HCT116 (cell line): Measurements from ENCODE around the gene ELMOD1. TPM values are rescaled to one million over a fixed set of nuclear protein-coding genes. Genes with fewer than 3 reads are reported as not detected.

Experiments used
- ATAC-seq: fragments of 200-7000 bp; cut with Tn5 transposase; 2 replicates; pipeline ENCODE4 v1.9.1; 2020; ENCODE audit warnings: mild to moderate bottlenecking, moderate library complexity
- BruUV-seq: library from RNA; stranded (reverse); fragments of 400-500 nt; replicated peaks from 2 replicates; lab custom pipeline; 2021; lab: Mats Ljungman, UMichigan
- CTCF ChIA-PET: fragments of 300-600 bp; sonication (Branson Sonifier 250); formaldehyde crosslinking; loops from one replicate; lab custom pipeline; 2021; ENCODE audit warnings: antibody characterized with exemption; lab: Charles Lee
- POLR2A ChIA-PET: fragments of 300-600, 350-600 bp; sonication (Branson Sonifier 250); formaldehyde crosslinking; loops from one replicate; lab custom pipeline; 2021; ENCODE audit warnings: antibody characterized with exemption; lab: Charles Lee
- RAD21 ChIA-PET, 2 experiments: fragments of 300-600 bp; sonication (Branson Sonifier 250); formaldehyde crosslinking; loops; one replicate each; lab custom pipeline; 2023; ENCODE audit warnings: low total read pairs in 2 of 2; ENCODE audit not compliant: uncharacterized antibody in 2 of 2, unreplicated experiment in 2 of 2, low non-redundant PET in 1 of 2; lab: Charles Lee
- DNase-seq: peaks from one replicate; pipeline ENCODE4 v3.0.0-alpha.2; 2010; ENCODE audit warnings: low read depth, low spot score
- H2AFZ ChIP-seq: fragments of 200-600 bp; shearing (Covaris generic), sonication (generic); 2 replicates; pipeline ENCODE4 v1.6.1; 2017; ENCODE audit warnings: low read depth, mixed run types, mixed read lengths, antibody characterized with exemption, low read length; ENCODE audit not compliant: poor library complexity, severe bottlenecking
- H3K27ac ChIP-seq: 2 replicates; pipeline ENCODE4 v1.5.1; 2012; ENCODE audit warnings: low read depth, low read length
- H3K27me3 ChIP-seq: fragments of 200-600 bp; sonication (generic); 2 replicates; pipeline ENCODE4 v1.6.1; 2016; ENCODE audit warnings: mixed run types, low read length, mixed read lengths; ENCODE audit not compliant: insufficient read depth
- H3K36me3 ChIP-seq, 2 experiments: fragments of 200-500 bp in 1 of 2; fragments of 200-600 bp in 1 of 2; sonication (Bioruptor generic) in 1 of 2; sonication (generic) in 1 of 2; 2 replicates each; pipeline versions ENCODE4 v1.5.1 to v1.6.1; 2014 to 2016; ENCODE audit warnings: low read length in 2 of 2, inconsistent platforms in 1 of 2, mixed read lengths in 1 of 2, mixed run types in 1 of 2; ENCODE audit not compliant: insufficient read depth in 2 of 2, control insufficient read depth in 1 of 2
- H3K4me1 ChIP-seq, 2 experiments: fragments of 200-600 bp in 1 of 2; sonication (generic) in 1 of 2; 2 replicates each; pipeline versions ENCODE4 v1.5.1 to v1.6.1; 2012 to 2017; ENCODE audit warnings: low read length in 2 of 2, inconsistent platforms in 1 of 2, mild to moderate bottlenecking in 1 of 2, mixed read lengths in 1 of 2, mixed run types in 1 of 2, moderate library complexity in 1 of 2; ENCODE audit not compliant: insufficient read depth in 2 of 2, control insufficient read depth in 1 of 2
- H3K4me2 ChIP-seq: fragments of 200-600 bp; sonication (generic); 2 replicates; pipeline ENCODE4 v1.6.1; 2017; ENCODE audit warnings: mixed run types, low read length, mixed read lengths
- H3K4me3 ChIP-seq, 2 experiments: fragments of 200-600 bp in 1 of 2; sonication (generic) in 1 of 2; replicated peaks in 1 of 2; 2 replicates each; pipeline ENCODE4 v1.5.1; 2011 to 2016; ENCODE audit warnings: low read length in 2 of 2, control low read depth in 1 of 2, low read depth in 1 of 2, mild to moderate bottlenecking in 1 of 2, mixed read lengths in 1 of 2, mixed run types in 1 of 2
- H3K79me2 ChIP-seq: fragments of 200-600 bp; sonication (generic); 2 replicates; pipeline ENCODE4 v1.6.1; 2017; ENCODE audit warnings: mild to moderate bottlenecking, mixed run types, low read length, moderate library complexity, mixed read lengths; ENCODE audit not compliant: insufficient read depth
- H3K9ac ChIP-seq: fragments of 200-600 bp; sonication (generic); 2 replicates; pipeline ENCODE4 v1.6.1; 2016; ENCODE audit warnings: low read length, mixed read lengths
- H3K9me2 ChIP-seq: fragments of 200-600 bp; sonication (generic), shearing (Covaris generic); 2 replicates; pipeline ENCODE4 v1.6.1; 2017; ENCODE audit warnings: mixed run types, mild to moderate bottlenecking, moderate library complexity; ENCODE audit not compliant: insufficient read depth
- H3K9me3 ChIP-seq, 2 experiments: fragments of 200-500 bp in 1 of 2; fragments of 200-600 bp in 1 of 2; sonication (Bioruptor generic) in 1 of 2; sonication (generic) in 1 of 2; 2 replicates each; pipeline ENCODE4 v1.6.1; 2014 to 2017; ENCODE audit warnings: low read length in 2 of 2, mixed read lengths in 2 of 2, inconsistent platforms in 1 of 2, low read depth in 1 of 2, mild to moderate bottlenecking in 1 of 2, mixed run types in 1 of 2, moderate library complexity in 1 of 2; ENCODE audit not compliant: control insufficient read depth in 1 of 2, insufficient read depth in 1 of 2
- H4K20me1 ChIP-seq: fragments of 200-600 bp; sonication (generic), shearing (Covaris generic); 2 replicates; pipeline ENCODE4 v1.6.1; 2017; ENCODE audit warnings: mixed run types, mild to moderate bottlenecking, moderate library complexity; ENCODE audit not compliant: insufficient read depth
- CBX3 ChIP-seq: IDR thresholded peaks from 2 replicates; pipeline ENCODE4 v1.6.1; 2012; ENCODE audit warnings: low read depth
- CEBPB ChIP-seq: IDR thresholded peaks from 2 replicates; pipeline ENCODE4 v1.6.1; 2012; ENCODE audit warnings: low read depth
- CTCF ChIP-seq, 3 experiments: fragments of 200-600 bp in 1 of 3; sonication (generic) in 1 of 3; IDR thresholded peaks in 2 of 3; conservative IDR thresholded peaks in 1 of 3; 2 replicates each; pipeline ENCODE4 v1.5.1; 2012 to 2017; ENCODE audit warnings: low read depth in 2 of 3, low read length in 2 of 3, antibody characterized with exemption in 1 of 3, borderline replicate concordance in 1 of 3, control low read depth in 1 of 3, mild to moderate bottlenecking in 1 of 3, mixed read lengths in 1 of 3, mixed run types in 1 of 3, moderate library complexity in 1 of 3; ENCODE audit not compliant: insufficient read depth in 1 of 3
- EGR1 ChIP-seq: IDR thresholded peaks from 2 replicates; pipeline ENCODE4 v1.6.1; 2012; ENCODE audit warnings: low read depth
- EZH2 ChIP-seq: fragments of 200-600 bp; sonication (generic); IDR thresholded peaks from 2 replicates; pipeline ENCODE4 v1.6.1; 2017; ENCODE audit warnings: antibody characterized with exemption, mixed run types
- EZH2phosphoT487 ChIP-seq: fragments of 200-600 bp; IDR thresholded peaks from 2 replicates; pipeline ENCODE4 v1.6.1; 2018; ENCODE audit warnings: antibody characterized with exemption, borderline replicate concordance
- FOSL1 ChIP-seq: IDR thresholded peaks from 2 replicates; pipeline ENCODE4 v1.6.1; 2012; ENCODE audit warnings: low read depth
- JUND ChIP-seq: IDR thresholded peaks from 2 replicates; pipeline ENCODE4 v1.6.1; 2012
- MAX ChIP-seq: IDR thresholded peaks from 2 replicates; pipeline ENCODE4 v1.6.1; 2012
- POLR2A ChIP-seq: IDR thresholded peaks from 2 replicates; pipeline ENCODE4 v1.7.0; 2011; ENCODE audit warnings: borderline replicate concordance; ENCODE audit not compliant: insufficient read depth, insufficient read length; ENCODE audit errors: extremely low read depth
- POLR2AphosphoS5 ChIP-seq: IDR thresholded peaks from 2 replicates; pipeline ENCODE4 v1.6.1; 2011; ENCODE audit warnings: mild to moderate bottlenecking, low read depth, low read length, moderate library complexity
- RAD21 ChIP-seq: IDR thresholded peaks from 2 replicates; pipeline ENCODE4 v1.6.1; 2012; ENCODE audit warnings: low read depth, mild to moderate bottlenecking
- SIN3A ChIP-seq: IDR thresholded peaks from 2 replicates; pipeline ENCODE4 v1.6.1; 2012; ENCODE audit warnings: low read depth
- SP1 ChIP-seq: IDR thresholded peaks from 2 replicates; pipeline ENCODE4 v1.6.1; 2012; ENCODE audit warnings: low read depth
- SRF ChIP-seq: IDR thresholded peaks from 2 replicates; pipeline ENCODE4 v1.6.1; 2012; ENCODE audit warnings: low read depth
- YY1 ChIP-seq: IDR thresholded peaks from 2 replicates; pipeline ENCODE4 v1.6.1; 2011; ENCODE audit warnings: low read length, low read depth, moderate library complexity, mild to moderate bottlenecking; ENCODE audit not compliant: insufficient replicate concordance; ENCODE audit errors: extremely low read depth
- ZBTB33 ChIP-seq: IDR thresholded peaks from 2 replicates; pipeline ENCODE4 v1.6.1; 2011; ENCODE audit warnings: mild to moderate bottlenecking, low read length, moderate library complexity; ENCODE audit not compliant: insufficient replicate concordance; ENCODE audit errors: extremely low read depth
- ZFX ChIP-seq: fragments of 450-650 bp; IDR thresholded peaks from 2 replicates; pipeline ENCODE4 v1.6.1; 2017
- ZNF274 ChIP-seq: fragments of 200-500 bp; sonication (Bioruptor generic); IDR thresholded peaks from 2 replicates; pipeline ENCODE4 v1.6.1; 2014; ENCODE audit warnings: mild to moderate bottlenecking, low read depth, low read length, inconsistent platforms
- intact Hi-C: fragments of 100-400 bp; cut with micrococcal nuclease; formaldehyde crosslinking; loops from 2 replicates; pipeline ENCODE4 v1.10.0; 2022
- total RNA-seq: library from RNA; stranded (reverse); gene quantifications from one replicate; pipeline ENCODE4 v1.2.1, GENCODE V29; 2021; ENCODE audit not compliant: unreplicated experiment

ELMOD1 gene
- total RNA-seq, 1 experiment from 2014 or later = 2.9 TPM

GRCh38 chr11:107609400-107610218, 18.7 kb downstream of the ELMOD1 start (continued):
- TF ChIP-seq ZNF274 = no peak
- no peak for TF ChIP-seq EGR1
- TF ChIP-seq EZH2 = no peak
- TF ChIP-seq, all 23 proteins: peak for 0

- no peak overlapping the region for H3K4me2 ChIP-seq
- H3K9me2 ChIP-seq = no peaks in the 10 kb centered on the region
- H3K9me3 ChIP-seq = no peaks in the 10 kb centered on the region
- CTCF ChIA-PET = no interaction called here
- no peak overlapping the region for H3K4me3 ChIP-seq
- no peaks in the 10 kb centered on the region for H4K20me1 ChIP-seq
- no peak for DNase-seq
- BruUV-seq = no TSS peak
- H3K27ac ChIP-seq = no peak overlapping the region
- no peak overlapping the region for H3K9ac ChIP-seq
- no peaks in the 10 kb centered on the region for H3K36me3 ChIP-seq
- H3K4me1 ChIP-seq = no peaks in the 10 kb centered on the region
- RAD21 ChIA-PET = no interaction called here
- ATAC-seq = no peak
- H3K79me2 ChIP-seq = no peaks in the 10 kb centered on the region
- no peak overlapping the region for H2AFZ ChIP-seq
- H3K27me3 ChIP-seq = no peaks in the 10 kb centered on the region
- POLR2A ChIA-PET = no interaction called here
- intact Hi-C loops = no loop called here
- TF ChIP-seq POLR2A (no peak), JUND (no peak), CTCF (IDR thresholded peaks at IDR 0.05 in 2 of 3, conservative IDR thresholded peaks at IDR 0.05 in 1 of 3; ENCODE audit: borderline replicate concordance in 1 of 3, insufficient read depth in 1 of 3, low read depth in 2 of 3, low read length in 2 of 3) (no peak), MAX (no peak), POLR2AphosphoS5 (no peak), SRF (no peak), SP1 (no peak), ZNF274 (no peak), ZFX (no peak), FOSL1 (no peak), EGR1 (no peak), RAD21 (no peak), CEBPB (no peak), ZBTB33 (no peak), YY1 (no peak), EZH2 (no peak), CBX3 (no peak), EZH2phosphoT487 (no peak), SIN3A (no peak)
Observed at GRCh38 chr11:107612445-107612844, 21.5 kb downstream of the ELMOD1 start.
